ENCODE results near the gene CYBC1.

DNA sequence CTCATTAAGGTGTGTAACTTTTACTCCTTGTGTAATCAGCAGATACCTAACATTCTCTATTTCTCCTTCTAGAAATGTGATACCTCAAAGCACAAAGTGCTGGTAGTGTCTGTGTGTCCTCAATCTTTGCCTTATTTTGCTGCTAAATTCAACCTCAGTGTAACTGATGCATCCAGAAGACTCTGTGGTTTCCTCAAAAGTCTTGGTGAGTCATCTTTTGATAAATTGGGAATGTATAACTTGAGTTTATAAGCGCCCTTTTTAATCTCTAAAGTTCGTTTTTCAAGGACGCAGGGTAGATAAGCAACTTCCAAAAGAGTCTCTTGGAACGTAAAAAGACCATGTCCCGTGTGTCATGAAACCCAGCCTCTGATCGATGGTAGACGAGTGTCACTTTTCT is 18.1 kb upstream of the CYBC1 start:
- no peak for TF ChIP-seq GATA3 (IDR thresholded peaks at IDR 0.05; ENCODE audit: low read depth, low read length)
- no peak for TF ChIP-seq GATA2 (IDR thresholded peaks at IDR 0.05; ENCODE audit: low read depth, low read length)
